Aorta (tissue), 5 donors: ENCODE data around the gene MRPL17. TPM values are rescaled to one million over a fixed set of nuclear protein-coding genes. Genes with fewer than 3 reads are reported as not detected.
A peak's percentile ranks its signal among the peaks of the same experiment; 100 is the strongest.
"Not testable (repeated sequence)": the region's sequence is repeated elsewhere in the genome, so short reads cannot be mapped to it uniquely, and the experiment has no call there.

Experiments
- ATAC-seq: fragments of 200-7000 bp; cut with Tn5 transposase; one replicate; pipeline ENCODE4 v1.9.1; 2022; ENCODE audit warnings: moderate library complexity; ENCODE audit not compliant: low FRiP score
- DNase-seq, 2 donors: peaks; one replicate each; pipeline ENCODE4 v3.0.0-alpha.2; 2020
- H3K27ac ChIP-seq, 2 donors: one replicate each; pipeline ENCODE4 v1.5.1; 2013; ENCODE audit warnings: low read length in 2 of 2, mild to moderate bottlenecking in 2 of 2, moderate library complexity in 2 of 2, control low read depth in 1 of 2, inconsistent platforms in 1 of 2, low read depth in 1 of 2
- H3K27me3 ChIP-seq, 2 donors: one replicate each; pipeline ENCODE4 v1.6.1; 2013; ENCODE audit warnings: control low read depth in 1 of 2, low read length in 1 of 2, mild to moderate bottlenecking in 1 of 2, moderate library complexity in 1 of 2; ENCODE audit not compliant: insufficient read depth in 2 of 2, control insufficient read depth in 1 of 2
- H3K36me3 ChIP-seq, 2 donors: one replicate each; pipeline ENCODE4 v1.6.1; 2013; ENCODE audit warnings: control low read depth in 1 of 2, low read length in 1 of 2, mild to moderate bottlenecking in 1 of 2; ENCODE audit not compliant: insufficient read depth in 2 of 2, control insufficient read depth in 1 of 2
- H3K4me1 ChIP-seq, 2 donors: one replicate each; pipeline ENCODE4 v1.6.1; 2013; ENCODE audit warnings: low read length in 2 of 2, control low read depth in 1 of 2, mild to moderate bottlenecking in 1 of 2, moderate library complexity in 1 of 2; ENCODE audit not compliant: insufficient read depth in 2 of 2, control insufficient read depth in 1 of 2
- H3K4me3 ChIP-seq, 2 donors: one replicate each; pipeline ENCODE4 v1.5.1; 2013; ENCODE audit warnings: low read length in 2 of 2, control low read depth in 1 of 2, mild to moderate bottlenecking in 1 of 2
- H3K9me3 ChIP-seq: one replicate; pipeline ENCODE4 v1.6.1; 2013; ENCODE audit warnings: mild to moderate bottlenecking, low read length; ENCODE audit not compliant: control insufficient read depth
- WGBS, 2 donors: extraction: QIAGEN DNeasy Blood & Tissue Kit; methylation state at CpG; one replicate each; pipeline ENCODE4 v1.1.7; 2013; 5-methylcytosine and 5-hydroxymethylcytosine counted together
- intact Hi-C, 2 donors: fragments of 100-400 bp; cut with DNase I; formaldehyde crosslinking; loops; one replicate each; pipeline versions ENCODE4 v1.14.2 to v1.15.0; 2022
- polyA plus RNA-seq, 2 donors: library from polyadenylated mRNA; stranded (reverse); fragments of 200-250 nt; gene quantifications; one replicate each; pipeline ENCODE4 v1.2.3, GENCODE V29; 2013
- total RNA-seq, 2 donors: library from RNA; stranded (reverse); fragmentation: NEBNext Ultra II Directional; extraction: Animal tissue kit (Norgen Biotek cat#: 25700); gene quantifications; one replicate each; pipeline ENCODE4 v1.2.1, GENCODE V29; 2021
- donor health status: healthy with polysubstance abuse.
- donor health status: Bipolar disorder and iron deficiency.
- donor health status: DM: no; HTN: no; CAD: no.
- donor health status: DM: no; HTN: no; CAD: no.
- donor health status: DM: yes; HTN: yes; CAD: no.

MRPL17 gene
- total and polyA plus RNA-seq, 4 donors: 19.3 to 30.1 (median 25.1) TPM

DNA sequence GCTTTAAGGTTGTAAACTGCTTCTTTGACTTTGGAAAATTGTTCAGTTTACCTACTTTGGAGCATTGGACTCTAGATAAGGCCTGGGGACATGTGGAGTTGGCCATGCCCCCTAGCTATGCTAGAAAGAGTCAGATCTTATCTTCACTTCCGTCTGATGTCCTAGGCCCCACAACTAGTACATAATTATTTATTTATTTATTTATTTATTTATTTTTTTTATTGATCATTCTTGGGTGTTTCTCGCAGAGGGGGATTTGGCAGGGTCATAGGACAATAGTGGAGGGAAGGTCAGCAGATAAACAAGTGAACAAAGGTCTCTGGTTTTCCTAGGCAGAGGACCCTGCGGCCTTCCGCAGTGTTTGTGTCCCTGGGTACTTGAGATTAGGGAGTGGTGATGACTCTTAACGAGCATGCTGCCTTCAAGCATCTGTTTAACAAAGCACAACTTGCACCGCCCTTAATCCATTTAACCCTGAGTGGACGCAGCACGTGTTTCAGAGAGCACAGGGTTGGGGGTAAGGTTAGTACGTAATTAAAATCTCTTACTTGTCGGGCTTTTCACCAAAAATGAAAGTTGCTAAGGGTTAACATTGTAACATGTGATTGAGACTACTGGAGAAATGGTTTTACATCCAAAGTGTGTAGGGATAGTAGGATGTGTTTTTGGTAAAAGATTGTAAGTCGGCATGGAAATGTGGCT lies 7.4 kb upstream of the MRPL17 start:
- not testable (repeated sequence) for DNase-seq, H3K9me3 ChIP-seq, H3K4me1 ChIP-seq

DNA sequence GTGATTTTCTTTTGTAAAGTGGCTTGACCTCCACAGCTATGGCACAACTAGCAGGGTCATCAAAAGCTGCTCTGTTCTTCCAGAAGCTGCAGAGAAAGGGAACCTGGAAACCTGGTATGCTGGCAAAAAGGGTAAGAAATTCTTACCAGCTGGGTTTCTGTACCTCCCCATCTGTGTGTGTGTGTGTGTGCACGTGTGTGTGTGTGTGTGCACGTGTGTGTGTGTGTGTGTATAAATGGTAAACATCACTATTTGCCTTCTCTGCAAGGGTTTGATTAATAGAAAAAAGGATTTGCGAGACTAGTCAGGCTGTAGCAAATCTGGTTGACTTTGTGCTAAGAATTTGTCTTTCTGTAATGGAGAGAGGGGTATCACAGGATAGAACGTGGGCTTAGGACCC lies 4.7 kb upstream of the MRPL17 start:
- no peaks in the 10 kb centered on the region for H3K36me3 ChIP-seq
- H3K4me1 ChIP-seq: no peaks in the 10 kb centered on the region
- no peaks in the 10 kb centered on the region for H3K9me3 ChIP-seq
- 69 to 81% methylated on average over 4 of the region's 4 CpGs for WGBS, 2 donors
- H3K27ac ChIP-seq: no peak overlapping the region
- DNase-seq: no peak
- intact Hi-C loops: loop anchor here in 1 of 2 donors (10.0 kb wide), 1 partner anchor 303 kb away; no protein-coding TSS in a partner anchor
- H3K4me3 ChIP-seq: no peak overlapping the region
- no peaks in the 10 kb centered on the region for H3K27me3 ChIP-seq
- no peak for ATAC-seq

More for the DNA sequence above, 7.4 kb upstream of the MRPL17 start:
- H3K36me3 ChIP-seq, H3K27ac ChIP-seq, ATAC-seq, H3K27me3 ChIP-seq, intact Hi-C loops, H3K4me3 ChIP-seq: not testable (repeated sequence)
- 84 to 85% methylated on average over 8 of the region's 11 CpGs for WGBS, 2 donors

DNA sequence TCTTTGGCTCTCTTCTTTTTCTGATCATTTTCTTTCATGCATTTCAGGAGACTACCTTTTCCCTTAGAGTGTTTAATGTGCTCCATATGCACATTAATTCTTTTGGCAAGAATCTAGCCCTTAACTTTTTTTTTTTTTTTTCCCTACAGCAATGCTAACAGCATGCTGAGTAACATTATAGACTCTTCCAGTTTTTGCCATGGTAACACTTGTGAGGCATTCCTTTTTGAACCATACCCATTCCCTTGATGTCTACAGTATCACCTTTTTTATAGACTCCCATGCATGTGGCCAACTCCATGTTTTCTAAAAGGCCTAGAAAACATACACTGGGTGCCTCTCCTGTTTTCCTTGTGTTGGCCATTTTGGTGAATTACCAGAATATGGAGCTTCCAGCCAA lies 2.9 kb upstream of the MRPL17 start:
- intact Hi-C loops: loop anchor here in 1 of 2 donors (10.0 kb wide), 1 partner anchor 301 kb away; no protein-coding TSS in a partner anchor
- Histone ChIP-seq H3K36me3 (no peaks in the 10 kb centered on the region), H3K27me3 (no peaks in the 10 kb centered on the region), H3K27ac (no peak overlapping the region), H3K4me3 (no peak overlapping the region), H3K9me3 (no peaks in the 10 kb centered on the region), H3K4me1 (peaks cover 0 to 1% of the 10 kb centered on the region in 2 donors)
- no peak for ATAC-seq
- DNase-seq: no peak

- H3K27ac ChIP-seq, DNase-seq, H3K4me3 ChIP-seq, H3K9me3 ChIP-seq, ATAC-seq, H3K4me1 ChIP-seq, H3K36me3 ChIP-seq, H3K27me3 ChIP-seq: not testable (repeated sequence)
- WGBS, 2 donors: 90% methylated on average over 14 of the region's 14 CpGs
- intact Hi-C loops: loop anchor here (5.0 to 10.0 kb wide), 6 partner anchors 47 to 299 kb away; partner anchors contain the start of genes ARFIP2 (in 1 of the 2), ILK (in 1 of the 2), RRP8 (in 1 of the 2) and TIMM10B (in 1 of the 2)
Observed at GRCh38 chr11:6684068-6684467, 928 bp upstream of the MRPL17 start.

DNA sequence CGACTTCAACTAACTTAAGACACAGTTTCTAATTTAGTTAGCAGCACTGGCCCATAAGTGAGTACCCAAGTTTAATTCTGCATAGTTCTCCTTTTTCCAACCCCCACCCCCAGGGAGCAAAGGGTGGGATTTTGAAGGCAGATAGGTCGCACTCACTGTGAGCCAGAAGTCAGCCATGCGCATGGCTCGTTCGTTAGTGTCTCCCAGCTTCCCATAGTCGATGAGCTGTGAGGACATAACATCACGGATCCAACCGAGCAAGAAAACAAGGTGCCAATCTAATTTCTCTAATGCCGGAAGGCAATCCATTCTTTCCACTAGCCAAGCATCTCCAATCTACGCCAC lies 577 bp downstream of the MRPL17 start:
- Histone ChIP-seq H3K27me3 (no peaks in the 10 kb centered on the region), H3K4me1 (peaks cover 0 to 1% of the 10 kb centered on the region in 2 donors), H3K4me3 (peak overlapping the region; percentile 48 to 77), H3K9me3 (no peaks in the 10 kb centered on the region), H3K36me3 (no peaks in the 10 kb centered on the region), H3K27ac (peak overlapping the region in 1 of 2 donors; percentile 66)
- peak; percentile 0 for ATAC-seq
- DNase-seq: no peak
- WGBS, 2 donors: 1% methylated on average over 10 of the region's 10 CpGs
- intact Hi-C loops: loop anchor here (5.0 to 10.0 kb wide), 6 partner anchors 45 to 298 kb away; partner anchors contain the start of genes ARFIP2 (in 1 of the 2), ILK (in 1 of the 2), RRP8 (in 1 of the 2) and TIMM10B (in 1 of the 2)

- intact Hi-C loops: loop anchor here (5.0 to 10.0 kb wide), 6 partner anchors 45 to 297 kb away; partner anchors contain the start of genes ARFIP2 (in 1 of the 2), ILK (in 1 of the 2), RRP8 (in 1 of the 2) and TIMM10B (in 1 of the 2)
- no peaks in the 10 kb centered on the region for H3K27me3 ChIP-seq
- no peak overlapping the region for H3K27ac ChIP-seq
- H3K4me1 ChIP-seq: peaks cover 0 to 1% of the 10 kb centered on the region in 2 donors
- WGBS, 2 donors: 11 to 14% methylated on average over 5 of the region's 5 CpGs
- peak overlapping the region; percentile 48 to 77 for H3K4me3 ChIP-seq
- H3K9me3 ChIP-seq: no peaks in the 10 kb centered on the region
- DNase-seq (no peak), ATAC-seq (no peak)
- H3K36me3 ChIP-seq: no peaks in the 10 kb centered on the region
Observed at GRCh38 chr11:6681949-6682348, 1.2 kb downstream of the MRPL17 start.

- Histone ChIP-seq H3K27me3 (no peaks in the 10 kb centered on the region), H3K27ac (no peak overlapping the region), H3K9me3 (no peaks in the 10 kb centered on the region), H3K4me3 (no peak overlapping the region), H3K4me1 (peaks cover 0 to 1% of the 10 kb centered on the region in 2 donors), H3K36me3 (no peaks in the 10 kb centered on the region)
- WGBS, 2 donors: 60 to 63% methylated on average over 1 of the region's 1 CpG
- ATAC-seq (no peak), DNase-seq (no peak)
- intact Hi-C loops: loop anchor here (5.0 to 10.0 kb wide), 6 partner anchors 44 to 297 kb away; partner anchors contain the start of genes ARFIP2 (in 1 of the 2), ILK (in 1 of the 2), RRP8 (in 1 of the 2) and TIMM10B (in 1 of the 2)
Observed at GRCh38 chr11:6681505-6681904, 1.6 kb downstream of the MRPL17 start.

GRCh38 chr11:6677018-6677417 lies 6.1 kb downstream of the MRPL17 start:
- intact Hi-C loops: no loop called here
- Histone ChIP-seq H3K9me3 (no peaks in the 10 kb centered on the region), H3K4me3 (no peak overlapping the region), H3K36me3 (no peaks in the 10 kb centered on the region), H3K4me1 (peaks cover 0 to 1% of the 10 kb centered on the region in 2 donors), H3K27me3 (no peaks in the 10 kb centered on the region), H3K27ac (no peak overlapping the region)
- DNase-seq (no peak), ATAC-seq (no peak)
- 67 to 74% methylated on average over 3 of the region's 3 CpGs for WGBS, 2 donors

DNA sequence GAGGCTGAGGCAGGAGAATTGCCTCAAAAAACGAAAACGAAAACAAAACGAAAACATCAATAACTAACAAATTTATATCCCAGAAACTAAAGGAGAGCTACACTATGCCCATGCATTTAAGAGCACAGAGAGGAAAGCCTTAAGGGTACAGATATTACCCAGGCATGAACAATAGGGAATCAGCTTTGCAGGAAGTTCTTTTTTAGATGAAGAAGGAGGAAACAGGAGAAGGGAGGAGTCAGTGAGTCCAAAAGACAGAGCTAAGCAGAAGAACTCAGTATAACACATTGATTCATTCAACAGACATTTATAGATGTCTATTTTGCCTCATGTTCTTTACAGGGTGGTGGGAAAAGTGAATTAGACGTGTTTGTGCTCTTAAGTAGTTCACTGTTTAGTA lies 8.3 kb downstream of the MRPL17 start:
- no peaks in the 10 kb centered on the region for H3K4me1 ChIP-seq
- intact Hi-C loops: no loop called here
- H3K4me3 ChIP-seq: no peak overlapping the region
- no peaks in the 10 kb centered on the region for H3K27me3 ChIP-seq
- no peak for ATAC-seq
- no peaks in the 10 kb centered on the region for H3K9me3 ChIP-seq
- H3K27ac ChIP-seq: no peak overlapping the region
- DNase-seq: no peak
- WGBS, 2 donors: 92% methylated on average over 4 of the region's 4 CpGs
- no peaks in the 10 kb centered on the region for H3K36me3 ChIP-seq
